A549 (cell line): ENCODE data around the gene ZNF669. TPM values are rescaled to one million over a fixed set of nuclear protein-coding genes. Genes with fewer than 3 reads are reported as not detected.

ENCODE experiments used
- ATAC-seq, 2 experiments: fragments of 200-7000 bp in 1 of 2; fragments of >200 bp in 1 of 2; cut with Nextera tagmentation in 1 of 2; cut with Tn5 transposase in 1 of 2; 3 replicates each; pipeline versions ENCODE4 v1.8.0 to v1.9.1; 2018 to 2020; ENCODE audit warnings: mild to moderate bottlenecking in 1 of 2, moderate library complexity in 1 of 2
- CTCF ChIA-PET: fragments of 300-600 bp; sonication (Branson Sonifier 250); formaldehyde crosslinking; extraction: SDS; loops from one replicate; lab custom pipeline; 2021; ENCODE audit warnings: antibody characterized with exemption, inconsistent platforms; lab: Yijun Ruan, JAX
- POLR2A ChIA-PET: fragments of 350-600 bp; formaldehyde crosslinking; extraction: SDS; loops from one replicate; lab custom pipeline; 2021; ENCODE audit warnings: antibody characterized with exemption, inconsistent platforms; lab: Yijun Ruan, JAX
- DNase-seq, 2 experiments: peaks; one replicate each; pipeline versions ENCODE4 v3.0.0 to v3.0.0-alpha.2; 2011 to 2016; ENCODE audit warnings: low read depth in 1 of 2, low spot score in 1 of 2
- FAIRE-seq: peaks from 2 replicates; lab custom pipeline; 2011; peaks lifted over from hg19 to GRCh38; lab: Jason Lieb, UNC
- H3K27ac ChIP-seq, 2 experiments: fragments of >200 bp; sonication (Bioruptor Twin); formaldehyde crosslinking; 3 replicates each; pipeline ENCODE4 v1.5.1; 2016 to 2017
- H3K4me1 ChIP-seq: fragments of >200 bp; sonication (Bioruptor Twin); formaldehyde crosslinking; 3 replicates; pipeline ENCODE4 v1.6.1; 2016
- H3K4me2 ChIP-seq: fragments of >200 bp; sonication (Bioruptor Twin); formaldehyde crosslinking; 3 replicates; pipeline ENCODE4 v1.6.1; 2016
- H3K4me3 ChIP-seq: fragments of >200 bp; sonication (Bioruptor Twin); formaldehyde crosslinking; 3 replicates; pipeline ENCODE4 v1.5.1; 2016
- H3K9me3 ChIP-seq: fragments of >200 bp; sonication (Bioruptor Twin); formaldehyde crosslinking; 3 replicates; pipeline ENCODE4 v1.6.1; 2016
- CBX2 ChIP-seq: fragments of 200-600 bp; sonication (generic); IDR thresholded peaks from 2 replicates; pipeline ENCODE4 v1.6.1; 2016; ENCODE audit warnings: low read depth, mild to moderate bottlenecking, borderline replicate concordance
- CBX8 ChIP-seq: fragments of 200-600 bp; sonication (generic); IDR thresholded peaks from 2 replicates; pipeline ENCODE4 v1.6.1; 2016
- CEBPB ChIP-seq, 2 experiments: fragments of >200 bp in 1 of 2; sonication (Bioruptor Twin) in 1 of 2; formaldehyde crosslinking in 1 of 2; IDR thresholded peaks; 2 replicates each; pipeline ENCODE4 v1.6.1; 2012 to 2016
- FOSB ChIP-seq: fragments of 250-450 bp; sonication (Bioruptor Pico); IDR thresholded peaks from 2 replicates; pipeline ENCODE4 v1.5.0; 2020; ENCODE audit warnings: mild to moderate bottlenecking, moderate library complexity
- HDAC2 ChIP-seq: fragments of 200-600 bp; sonication (generic); IDR thresholded peaks from 2 replicates; pipeline ENCODE4 v1.6.1; 2016
- HEYL ChIP-seq: fragments of 250-450 bp; sonication (Bioruptor Pico); IDR thresholded peaks from 2 replicates; pipeline ENCODE4 v1.8.0; 2021; ENCODE audit warnings: mild to moderate bottlenecking, moderate library complexity
- HOXB5 ChIP-seq: fragments of 250-450 bp; sonication (Bioruptor Pico); IDR thresholded peaks from 2 replicates; pipeline ENCODE4 v1.5.0; 2020; ENCODE audit warnings: mild to moderate bottlenecking, moderate library complexity
- JUNB ChIP-seq: fragments of >200 bp; sonication (Bioruptor Twin); formaldehyde crosslinking; IDR thresholded peaks from 2 replicates; pipeline ENCODE4 v1.6.1; 2016
- KDM1A ChIP-seq: fragments of 200-600 bp; sonication (generic); IDR thresholded peaks from 2 replicates; pipeline ENCODE4 v1.6.1; 2016; ENCODE audit warnings: low read depth, mild to moderate bottlenecking
- MAFK ChIP-seq: fragments of 450-650 bp; IDR thresholded peaks from 2 replicates; pipeline ENCODE4 v1.6.1; 2014; ENCODE audit not compliant: partially characterized antibody
- NFE2L2 ChIP-seq: fragments of 150-350 bp; conservative IDR thresholded peaks from 2 replicates; pipeline ENCODE4 v1.6.1; 2014; ENCODE audit warnings: low read length
- NPAS2 ChIP-seq: fragments of 250-450 bp; sonication (Bioruptor Pico); IDR thresholded peaks from 2 replicates; pipeline ENCODE4 v1.8.0; 2022; ENCODE audit warnings: mild to moderate bottlenecking, moderate library complexity, borderline replicate concordance
- POLR2A ChIP-seq: IDR thresholded peaks from 2 replicates; pipeline ENCODE4 v1.6.1; 2012; ENCODE audit warnings: mild to moderate bottlenecking, low read length
- RAD21 ChIP-seq, 2 experiments: fragments of >200 bp in 1 of 2; sonication (Bioruptor Twin) in 1 of 2; formaldehyde crosslinking in 1 of 2; IDR thresholded peaks in 1 of 2; conservative IDR thresholded peaks in 1 of 2; 2 replicates in 1 of 2; 3 replicates in 1 of 2; pipeline ENCODE4 v1.6.1; 2012 to 2018; ENCODE audit warnings: inconsistent platforms in 1 of 2
- RCOR1 ChIP-seq: fragments of 150-350 bp; IDR thresholded peaks from 2 replicates; pipeline ENCODE4 v1.6.1; 2014; ENCODE audit warnings: antibody characterized with exemption, low read length, low read depth
- RFX5 ChIP-seq: fragments of 450-650 bp; IDR thresholded peaks from 2 replicates; pipeline ENCODE4 v1.7.1; 2014; ENCODE audit warnings: antibody characterized with exemption, mild to moderate bottlenecking, moderate library complexity
- SMC3 ChIP-seq: fragments of >200 bp; sonication (Bioruptor Twin); formaldehyde crosslinking; IDR thresholded peaks from 3 replicates; pipeline ENCODE4 v1.6.1; 2018; ENCODE audit warnings: inconsistent platforms
- ZFP36 ChIP-seq: fragments of 450-650 bp; IDR thresholded peaks from 2 replicates; pipeline ENCODE4 v1.6.1; 2014; ENCODE audit warnings: borderline replicate concordance; ENCODE audit not compliant: partially characterized antibody
- ZSCAN20 ChIP-seq: fragments of 250-450 bp; sonication (Bioruptor Pico); IDR thresholded peaks from 2 replicates; pipeline ENCODE4 v1.8.0; 2022; ENCODE audit warnings: mild to moderate bottlenecking, moderate library complexity
- WGBS: methylation state at CpG from one replicate; pipeline ENCODE4 v1.1.6; 2017; ENCODE audit errors: missing lambda C conversion rate; 5-methylcytosine and 5-hydroxymethylcytosine counted together
- polyA plus RNA-seq, 4 experiments: library from polyadenylated mRNA; depleted of rRNA in 3 of 4; stranded (reverse); fragments of >200 nt; fragmentation: RNase III in 1 of 4; extraction: RNeasy Plus Mini Kit Qiagen cat#74134 plus additional on column Dnase treatment in 1 of 4; gene quantifications; 2 replicates in 3 of 4; 3 replicates in 1 of 4; pipeline ENCODE4 v1.2.3, GENCODE V29; 2011 to 2017
- TF ChIP-seq, protein P1 (sequence below): fragments of 150-350 bp; IDR thresholded peaks from 2 replicates; pipeline ENCODE4 v1.6.1; 2014; ENCODE audit warnings: low read depth, mild to moderate bottlenecking, low read length
- TF ChIP-seq, protein P2 (sequence below): fragments of 450-650 bp; IDR thresholded peaks from 2 replicates; pipeline ENCODE4 v1.6.1; 2014; ENCODE audit warnings: antibody characterized with exemption
- TF ChIP-seq, protein P3 (sequence below): fragments of >200 bp; sonication (Bioruptor Twin); formaldehyde crosslinking; IDR thresholded peaks from 3 replicates; pipeline ENCODE4 v1.6.1; 2016

ZNF669 gene
- polyA plus RNA-seq, 2 of the 4 experiments (the other 2 are of a cell fraction), result 3.6 to 5.3 TPM

DNA sequence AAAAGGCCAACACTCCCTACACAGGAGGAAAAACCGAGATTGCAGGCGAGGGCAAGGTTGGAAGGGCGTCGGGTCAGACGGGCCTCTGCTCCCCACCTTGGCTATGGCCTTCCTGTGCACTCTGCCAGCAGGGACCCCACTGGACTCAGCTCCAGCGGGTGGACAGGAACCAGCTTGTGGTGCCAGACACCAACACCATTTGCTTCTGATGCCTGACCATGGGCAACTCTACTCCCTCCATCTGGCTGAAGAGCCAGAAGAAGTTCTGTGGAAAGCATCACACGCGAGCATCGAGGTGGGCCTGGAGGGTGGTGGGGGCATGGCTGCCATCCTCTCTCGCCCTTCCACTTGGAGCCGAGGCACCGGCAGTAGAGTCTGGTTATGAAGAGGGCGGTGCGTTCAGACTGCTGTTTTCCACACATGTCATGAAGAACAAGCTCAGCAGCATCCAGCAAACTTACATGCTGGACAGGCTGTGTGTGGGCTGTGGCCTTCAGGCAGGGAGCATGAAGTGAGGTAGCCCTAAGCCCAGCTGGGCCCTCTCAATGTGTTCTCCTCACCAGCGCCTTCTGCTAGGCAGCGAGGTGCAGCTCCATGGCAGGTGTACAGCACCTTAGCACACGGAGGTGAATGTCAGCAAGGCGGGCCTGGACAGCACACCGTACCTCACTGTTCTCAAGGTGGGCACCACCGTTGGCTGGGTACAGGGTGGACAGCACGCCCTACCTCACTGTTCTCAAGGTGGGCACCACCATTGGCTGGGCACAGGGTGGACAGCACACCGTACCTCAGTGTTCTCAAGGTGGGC is 15.6 kb upstream of the ZNF669 start:
- H3K4me3 ChIP-seq, result no peak overlapping the region
- CTCF ChIA-PET, result no interaction called here
- H3K4me2 ChIP-seq, result no peak overlapping the region
- no peak for FAIRE-seq
- POLR2A ChIA-PET, result no interaction called here
- peak; percentile 66 for ATAC-seq
- TF ChIP-seq CEBPB (IDR thresholded peaks at IDR 0.05) (no peak), SMC3 (no peak), MAFK (no peak), ZSCAN20 (CRISPR knock-in tag) (no peak), ZFP36 (no peak), NPAS2 (no peak), NFE2L2 (no peak), HOXB5 (CRISPR knock-in tag) (no peak), KDM1A (no peak), HDAC2 (no peak), RFX5 (no peak), JUNB (no peak), HEYL (no peak), RAD21 (conservative IDR thresholded peaks at IDR 0.05 in 1 of 2, IDR thresholded peaks at IDR 0.05 in 1 of 2) (no peak), CBX2 (no peak)
- TF ChIP-seq, protein P1, sequence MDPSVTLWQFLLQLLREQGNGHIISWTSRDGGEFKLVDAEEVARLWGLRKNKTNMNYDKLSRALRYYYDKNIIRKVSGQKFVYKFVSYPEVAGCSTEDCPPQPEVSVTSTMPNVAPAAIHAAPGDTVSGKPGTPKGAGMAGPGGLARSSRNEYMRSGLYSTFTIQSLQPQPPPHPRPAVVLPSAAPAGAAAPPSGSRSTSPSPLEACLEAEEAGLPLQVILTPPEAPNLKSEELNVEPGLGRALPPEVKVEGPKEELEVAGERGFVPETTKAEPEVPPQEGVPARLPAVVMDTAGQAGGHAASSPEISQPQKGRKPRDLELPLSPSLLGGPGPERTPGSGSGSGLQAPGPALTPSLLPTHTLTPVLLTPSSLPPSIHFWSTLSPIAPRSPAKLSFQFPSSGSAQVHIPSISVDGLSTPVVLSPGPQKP, result no peak
- TF ChIP-seq, protein P2, sequence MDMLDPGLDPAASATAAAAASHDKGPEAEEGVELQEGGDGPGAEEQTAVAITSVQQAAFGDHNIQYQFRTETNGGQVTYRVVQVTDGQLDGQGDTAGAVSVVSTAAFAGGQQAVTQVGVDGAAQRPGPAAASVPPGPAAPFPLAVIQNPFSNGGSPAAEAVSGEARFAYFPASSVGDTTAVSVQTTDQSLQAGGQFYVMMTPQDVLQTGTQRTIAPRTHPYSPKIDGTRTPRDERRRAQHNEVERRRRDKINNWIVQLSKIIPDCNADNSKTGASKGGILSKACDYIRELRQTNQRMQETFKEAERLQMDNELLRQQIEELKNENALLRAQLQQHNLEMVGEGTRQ, result no peak
- TF ChIP-seq, protein P3, sequence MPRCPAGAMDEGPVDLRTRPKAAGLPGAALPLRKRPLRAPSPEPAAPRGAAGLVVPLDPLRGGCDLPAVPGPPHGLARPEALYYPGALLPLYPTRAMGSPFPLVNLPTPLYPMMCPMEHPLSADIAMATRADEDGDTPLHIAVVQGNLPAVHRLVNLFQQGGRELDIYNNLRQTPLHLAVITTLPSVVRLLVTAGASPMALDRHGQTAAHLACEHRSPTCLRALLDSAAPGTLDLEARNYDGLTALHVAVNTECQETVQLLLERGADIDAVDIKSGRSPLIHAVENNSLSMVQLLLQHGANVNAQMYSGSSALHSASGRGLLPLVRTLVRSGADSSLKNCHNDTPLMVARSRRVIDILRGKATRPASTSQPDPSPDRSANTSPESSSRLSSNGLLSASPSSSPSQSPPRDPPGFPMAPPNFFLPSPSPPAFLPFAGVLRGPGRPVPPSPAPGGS, result no peak
- WGBS, result 92% methylated on average over 8 of the region's 22 CpGs
- no peak overlapping the region for H3K27ac ChIP-seq
- H3K4me1 ChIP-seq, result no peaks in the 10 kb centered on the region
- peaks cover 24% of the 10 kb centered on the region for H3K9me3 ChIP-seq
- DNase-seq, result peak in 1 of 2 experiments; percentile 27

DNA sequence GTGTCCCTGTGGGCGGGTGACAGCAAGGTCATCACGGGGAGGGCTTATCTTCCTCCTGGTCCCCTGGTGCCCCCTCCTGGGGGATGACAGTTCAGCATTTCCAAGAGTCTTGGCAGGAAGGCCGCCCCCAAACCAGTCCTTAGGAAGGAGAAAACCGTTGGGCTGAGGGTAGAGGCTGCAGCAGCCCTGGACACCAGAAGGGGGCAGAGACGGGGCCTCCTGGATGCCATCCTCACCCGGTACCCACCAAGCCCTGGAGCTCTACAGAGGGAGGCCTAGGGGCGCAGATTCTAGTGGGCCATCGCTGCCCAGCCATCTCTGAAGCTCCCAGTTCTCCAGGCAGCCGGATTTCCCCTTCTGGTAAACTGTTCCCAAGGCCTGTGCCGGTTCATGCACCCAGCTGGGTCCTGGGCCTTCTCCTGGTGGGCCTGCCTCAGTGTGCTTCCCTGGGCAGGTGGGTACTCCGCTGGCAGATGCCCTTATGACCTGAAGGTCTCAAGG is 14.8 kb upstream of the ZNF669 start:
- Histone ChIP-seq H3K27ac (no peak overlapping the region), H3K4me3 (no peak overlapping the region), H3K4me1 (no peaks in the 10 kb centered on the region), H3K9me3 (peaks cover 31% of the 10 kb centered on the region), H3K4me2 (no peak overlapping the region)
- DNase-seq (peak; percentile 10 to 45), ATAC-seq (peak; percentile 51 to 64; a peak in 5 of 6 replicates), FAIRE-seq (no peak)
- 96% methylated on average over 5 of the region's 11 CpGs for WGBS
- TF ChIP-seq NFE2L2 (no peak), SMC3 (no peak), FOSB (CRISPR knock-in tag) (no peak), RCOR1 (no peak), RAD21 (conservative IDR thresholded peaks at IDR 0.05 in 1 of 2, IDR thresholded peaks at IDR 0.05 in 1 of 2) (0 out of 5 replicates have a peak, but pooled peaks of 1 of the 2 experiments have one; percentile 24), CBX8 (no peak), POLR2A (no peak)
- POLR2A ChIA-PET, result no interaction called here
- CTCF ChIA-PET, result no interaction called here
